HCT116 (cell line): ENCODE data around the gene PRKCD. TPM values are rescaled to one million over a fixed set of nuclear protein-coding genes. Genes with fewer than 3 reads are reported as not detected.

Experiments used
- ATAC-seq: fragments of 200-7000 bp; cut with Tn5 transposase; 2 replicates; pipeline ENCODE4 v1.9.1; 2020; ENCODE audit warnings: mild to moderate bottlenecking, moderate library complexity
- BruUV-seq: library from RNA; stranded (reverse); fragments of 400-500 nt; replicated peaks from 2 replicates; lab custom pipeline; 2021; lab: Mats Ljungman, UMichigan
- CTCF ChIA-PET: fragments of 300-600 bp; sonication (Branson Sonifier 250); formaldehyde crosslinking; loops from one replicate; lab custom pipeline; 2021; ENCODE audit warnings: antibody characterized with exemption; lab: Charles Lee
- POLR2A ChIA-PET: fragments of 300-600, 350-600 bp; sonication (Branson Sonifier 250); formaldehyde crosslinking; loops from one replicate; lab custom pipeline; 2021; ENCODE audit warnings: antibody characterized with exemption; lab: Charles Lee
- RAD21 ChIA-PET, 2 experiments: fragments of 300-600 bp; sonication (Branson Sonifier 250); formaldehyde crosslinking; loops; one replicate each; lab custom pipeline; 2023; ENCODE audit warnings: low total read pairs in 2 of 2; ENCODE audit not compliant: uncharacterized antibody in 2 of 2, unreplicated experiment in 2 of 2, low non-redundant PET in 1 of 2; lab: Charles Lee
- DNase-seq: peaks from one replicate; pipeline ENCODE4 v3.0.0-alpha.2; 2010; ENCODE audit warnings: low read depth, low spot score
- H2AFZ ChIP-seq: fragments of 200-600 bp; shearing (Covaris generic), sonication (generic); 2 replicates; pipeline ENCODE4 v1.6.1; 2017; ENCODE audit warnings: low read depth, mixed run types, mixed read lengths, antibody characterized with exemption, low read length; ENCODE audit not compliant: poor library complexity, severe bottlenecking
- H3K27ac ChIP-seq: 2 replicates; pipeline ENCODE4 v1.5.1; 2012; ENCODE audit warnings: low read depth, low read length
- H3K27me3 ChIP-seq: fragments of 200-600 bp; sonication (generic); 2 replicates; pipeline ENCODE4 v1.6.1; 2016; ENCODE audit warnings: mixed run types, low read length, mixed read lengths; ENCODE audit not compliant: insufficient read depth
- H3K36me3 ChIP-seq, 2 experiments: fragments of 200-500 bp in 1 of 2; fragments of 200-600 bp in 1 of 2; sonication (Bioruptor generic) in 1 of 2; sonication (generic) in 1 of 2; 2 replicates each; pipeline versions ENCODE4 v1.5.1 to v1.6.1; 2014 to 2016; ENCODE audit warnings: low read length in 2 of 2, inconsistent platforms in 1 of 2, mixed read lengths in 1 of 2, mixed run types in 1 of 2; ENCODE audit not compliant: insufficient read depth in 2 of 2, control insufficient read depth in 1 of 2
- H3K4me1 ChIP-seq, 2 experiments: fragments of 200-600 bp in 1 of 2; sonication (generic) in 1 of 2; 2 replicates each; pipeline versions ENCODE4 v1.5.1 to v1.6.1; 2012 to 2017; ENCODE audit warnings: low read length in 2 of 2, inconsistent platforms in 1 of 2, mild to moderate bottlenecking in 1 of 2, mixed read lengths in 1 of 2, mixed run types in 1 of 2, moderate library complexity in 1 of 2; ENCODE audit not compliant: insufficient read depth in 2 of 2, control insufficient read depth in 1 of 2
- H3K4me2 ChIP-seq: fragments of 200-600 bp; sonication (generic); 2 replicates; pipeline ENCODE4 v1.6.1; 2017; ENCODE audit warnings: mixed run types, low read length, mixed read lengths
- H3K4me3 ChIP-seq, 2 experiments: fragments of 200-600 bp in 1 of 2; sonication (generic) in 1 of 2; replicated peaks in 1 of 2; 2 replicates each; pipeline ENCODE4 v1.5.1; 2011 to 2016; ENCODE audit warnings: low read length in 2 of 2, control low read depth in 1 of 2, low read depth in 1 of 2, mild to moderate bottlenecking in 1 of 2, mixed read lengths in 1 of 2, mixed run types in 1 of 2
- H3K79me2 ChIP-seq: fragments of 200-600 bp; sonication (generic); 2 replicates; pipeline ENCODE4 v1.6.1; 2017; ENCODE audit warnings: mild to moderate bottlenecking, mixed run types, low read length, moderate library complexity, mixed read lengths; ENCODE audit not compliant: insufficient read depth
- H3K9ac ChIP-seq: fragments of 200-600 bp; sonication (generic); 2 replicates; pipeline ENCODE4 v1.6.1; 2016; ENCODE audit warnings: low read length, mixed read lengths
- H3K9me2 ChIP-seq: fragments of 200-600 bp; sonication (generic), shearing (Covaris generic); 2 replicates; pipeline ENCODE4 v1.6.1; 2017; ENCODE audit warnings: mixed run types, mild to moderate bottlenecking, moderate library complexity; ENCODE audit not compliant: insufficient read depth
- H3K9me3 ChIP-seq, 2 experiments: fragments of 200-500 bp in 1 of 2; fragments of 200-600 bp in 1 of 2; sonication (Bioruptor generic) in 1 of 2; sonication (generic) in 1 of 2; 2 replicates each; pipeline ENCODE4 v1.6.1; 2014 to 2017; ENCODE audit warnings: low read length in 2 of 2, mixed read lengths in 2 of 2, inconsistent platforms in 1 of 2, low read depth in 1 of 2, mild to moderate bottlenecking in 1 of 2, mixed run types in 1 of 2, moderate library complexity in 1 of 2; ENCODE audit not compliant: control insufficient read depth in 1 of 2, insufficient read depth in 1 of 2
- H4K20me1 ChIP-seq: fragments of 200-600 bp; sonication (generic), shearing (Covaris generic); 2 replicates; pipeline ENCODE4 v1.6.1; 2017; ENCODE audit warnings: mixed run types, mild to moderate bottlenecking, moderate library complexity; ENCODE audit not compliant: insufficient read depth
- CTCF ChIP-seq, 3 experiments: fragments of 200-600 bp in 1 of 3; sonication (generic) in 1 of 3; IDR thresholded peaks in 2 of 3; conservative IDR thresholded peaks in 1 of 3; 2 replicates each; pipeline ENCODE4 v1.5.1; 2012 to 2017; ENCODE audit warnings: low read depth in 2 of 3, low read length in 2 of 3, antibody characterized with exemption in 1 of 3, borderline replicate concordance in 1 of 3, control low read depth in 1 of 3, mild to moderate bottlenecking in 1 of 3, mixed read lengths in 1 of 3, mixed run types in 1 of 3, moderate library complexity in 1 of 3; ENCODE audit not compliant: insufficient read depth in 1 of 3
- ELF1 ChIP-seq: IDR thresholded peaks from 2 replicates; pipeline ENCODE4 v1.6.1; 2012; ENCODE audit warnings: low read depth, borderline replicate concordance
- POLR2AphosphoS5 ChIP-seq: IDR thresholded peaks from 2 replicates; pipeline ENCODE4 v1.6.1; 2011; ENCODE audit warnings: mild to moderate bottlenecking, low read depth, low read length, moderate library complexity
- ZBTB33 ChIP-seq: IDR thresholded peaks from 2 replicates; pipeline ENCODE4 v1.6.1; 2011; ENCODE audit warnings: mild to moderate bottlenecking, low read length, moderate library complexity; ENCODE audit not compliant: insufficient replicate concordance; ENCODE audit errors: extremely low read depth
- ZFX ChIP-seq: fragments of 450-650 bp; IDR thresholded peaks from 2 replicates; pipeline ENCODE4 v1.6.1; 2017
- intact Hi-C: fragments of 100-400 bp; cut with micrococcal nuclease; formaldehyde crosslinking; loops from 2 replicates; pipeline ENCODE4 v1.10.0; 2022
- total RNA-seq: library from RNA; stranded (reverse); gene quantifications from one replicate; pipeline ENCODE4 v1.2.1, GENCODE V29; 2021; ENCODE audit not compliant: unreplicated experiment

Gene PRKCD
- total RNA-seq, 1 experiment from 2014 or later = 34.4 TPM

- Histone ChIP-seq H4K20me1 (no peaks in the 10 kb centered on the region), H3K4me3 (no peak overlapping the region), H3K27ac (no peak overlapping the region; the same call in 1 of the 2 replicates), H3K27me3 (no peaks in the 10 kb centered on the region), H3K9me3 (no peaks in the 10 kb centered on the region), H3K79me2 (peaks cover 28% of the 10 kb centered on the region), H3K36me3 (peaks cover 54 to 98% of the 10 kb centered on the region in 2 experiments; a peak in 3 of 4 replicates), H3K4me2 (no peak overlapping the region), H3K4me1 (no peaks in the 10 kb centered on the region), H3K9me2 (no peaks in the 10 kb centered on the region), H3K9ac (no peak overlapping the region), H2AFZ (no peak overlapping the region)
- ChIA-PET RAD21 (no interaction called here), CTCF (no interaction called here), POLR2A (no interaction called here)
- peak; percentile 56 for ATAC-seq
- intact Hi-C loops = no loop called here
- no TSS peak for BruUV-seq
- TF ChIP-seq POLR2AphosphoS5 = no peak
- TF ChIP-seq CTCF (IDR thresholded peaks at IDR 0.05 in 2 of 3, conservative IDR thresholded peaks at IDR 0.05 in 1 of 3; ENCODE audit: borderline replicate concordance in 1 of 3, insufficient read depth in 1 of 3, low read depth in 2 of 3, low read length in 2 of 3) = peak in 2 of 3 experiments; percentile 36 to 42; a peak in 3 of 6 replicates
- no peak for DNase-seq
Observed at GRCh38 chr3:53230041-53230621, 69.1 kb downstream of the PRKCD start.

GRCh38 chr3:53230789-53231188 lies 69.8 kb downstream of the PRKCD start:
- H3K27me3 ChIP-seq = no peaks in the 10 kb centered on the region
- intact Hi-C loops = no loop called here
- H3K9ac ChIP-seq = no peak overlapping the region
- no peaks in the 10 kb centered on the region for H3K9me2 ChIP-seq
- ChIA-PET POLR2A (no interaction called here), CTCF (no interaction called here), RAD21 (no interaction called here)
- H3K36me3 ChIP-seq = peaks cover 51 to 98% of the 10 kb centered on the region in 2 experiments; a peak in 3 of 4 replicates
- no peaks in the 10 kb centered on the region for H3K9me3 ChIP-seq
- ATAC-seq (no peak), DNase-seq (no peak)
- H3K4me3 ChIP-seq = no peak overlapping the region
- H3K4me1 ChIP-seq = peaks cover 2 to 5% of the 10 kb centered on the region in 2 experiments
- H3K79me2 ChIP-seq = peaks cover 35% of the 10 kb centered on the region
- no peaks in the 10 kb centered on the region for H4K20me1 ChIP-seq
- no peak overlapping the region for H3K27ac ChIP-seq
- no peak for TF ChIP-seq ELF1
- no peak for TF ChIP-seq ZBTB33
- no peak for TF ChIP-seq POLR2AphosphoS5
- TF ChIP-seq ZFX = no peak
- no peak overlapping the region for H2AFZ ChIP-seq
- no peak overlapping the region for H3K4me2 ChIP-seq
- BruUV-seq = no TSS peak
